GM19467 (cell line): ENCODE results near the gene CST7.

ENCODE experiments used
- ATAC-seq: cut with Tn5 transposase; IDR thresholded peaks from one replicate; pipeline ENCODE4 v1.9.1; 2021; ENCODE audit warnings: mild to moderate bottlenecking, moderate library complexity; ENCODE audit not compliant: unreplicated experiment

CST7 gene

DNA sequence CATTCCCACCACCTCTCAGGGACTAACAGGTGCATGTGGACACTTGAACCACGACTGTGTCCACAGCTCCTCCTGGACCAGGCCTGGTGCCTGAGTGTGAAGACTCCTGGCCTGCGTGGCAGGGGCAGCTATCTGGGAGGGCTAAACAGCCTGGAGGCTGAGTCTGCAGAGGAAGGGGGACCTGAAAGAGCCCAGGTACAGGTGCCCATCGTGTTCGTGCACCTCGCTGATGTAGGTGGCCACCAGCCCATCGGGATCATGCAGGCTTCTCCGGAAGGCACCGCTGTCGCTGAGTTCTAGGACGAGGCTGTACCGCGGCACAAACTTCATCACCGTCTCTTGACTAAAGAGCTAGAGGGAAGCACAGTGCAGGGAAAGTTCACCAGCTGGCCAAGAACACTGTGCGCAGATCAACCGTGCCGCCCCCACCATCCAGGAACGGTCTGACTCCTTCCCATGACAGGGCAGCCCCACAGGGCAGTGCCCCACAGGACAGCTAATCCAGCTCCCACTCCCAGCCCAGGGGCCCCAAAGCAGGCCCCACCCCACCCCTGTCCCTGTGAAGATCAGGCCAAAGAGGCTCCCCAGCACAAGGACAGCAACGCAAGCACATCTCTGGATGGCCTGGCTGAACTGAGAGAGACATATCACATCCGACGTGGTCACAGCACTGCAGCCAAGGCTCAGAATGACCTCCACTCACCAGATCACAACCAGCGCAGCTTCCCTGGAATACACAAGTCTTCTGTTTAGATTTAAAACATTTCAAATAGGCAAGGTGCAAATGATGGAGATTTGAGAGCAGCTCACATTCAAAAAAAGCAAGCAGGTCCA is 14.8 kb downstream of the CST7 start:
- no peak for ATAC-seq

DNA sequence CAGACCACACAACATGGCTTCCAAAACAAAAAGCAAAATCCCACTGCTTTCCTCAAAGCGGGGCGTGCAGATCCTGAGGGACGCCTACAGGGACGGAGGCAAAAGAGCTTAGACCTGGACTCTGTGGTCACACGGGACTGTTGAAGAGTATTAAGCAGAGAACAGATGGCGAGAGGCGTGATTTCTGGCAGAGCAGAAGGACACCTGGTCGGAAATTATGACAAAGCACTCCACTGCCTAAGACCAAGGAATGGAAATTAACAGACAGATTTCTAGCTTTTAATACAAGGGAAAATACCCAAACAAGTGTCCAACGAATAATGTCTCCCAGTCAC is 15.4 kb downstream of the CST7 start:
- no peak for ATAC-seq

DNA sequence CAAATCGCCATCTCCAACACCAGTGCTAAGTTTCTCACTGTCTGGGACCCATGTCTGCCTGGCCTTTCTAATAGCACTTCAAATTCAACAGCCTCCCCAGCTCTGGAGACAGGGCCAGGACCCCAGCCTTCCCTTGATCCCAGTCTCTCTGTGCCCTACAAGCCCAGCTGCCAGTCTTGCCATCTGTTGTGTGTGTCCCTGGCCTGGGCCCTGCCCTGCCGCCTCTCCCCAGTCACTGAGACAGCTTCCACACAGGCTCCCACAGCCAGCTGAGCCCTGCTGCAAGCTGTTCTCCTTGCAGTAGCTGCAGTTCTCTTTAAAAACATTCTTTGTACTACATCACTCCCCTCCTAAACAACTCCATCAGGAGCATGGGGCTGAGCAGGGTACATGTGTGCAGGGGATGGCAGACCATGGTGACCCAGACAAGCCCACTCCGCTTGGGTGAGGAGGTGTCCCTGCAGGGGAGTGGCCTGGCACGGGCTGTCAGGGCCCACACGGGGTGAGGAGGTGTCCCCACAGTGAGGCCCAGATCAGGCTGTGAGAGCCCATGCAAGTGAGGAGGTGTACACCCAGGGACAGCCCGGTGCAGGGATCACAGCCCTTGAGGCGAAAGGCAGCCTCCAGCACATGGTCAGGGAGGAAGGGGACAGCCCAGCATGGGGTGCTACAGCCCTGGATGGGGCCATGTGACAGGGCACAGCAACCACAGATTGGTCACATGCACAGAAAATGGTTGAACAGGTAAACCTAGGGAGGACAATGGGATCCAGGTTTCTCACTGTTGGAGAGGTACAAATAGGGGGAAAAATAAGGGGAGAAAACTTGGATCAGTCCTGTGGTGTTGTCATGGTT is 16.2 kb downstream of the CST7 start:
- no peak for ATAC-seq

GRCh38 chr20:24966317-24967012 is 17.4 kb downstream of the CST7 start:
- ATAC-seq: no peak

- ATAC-seq: no peak
Measured at GRCh38 chr20:24968278-24968800, 19.3 kb downstream of the CST7 start.

DNA sequence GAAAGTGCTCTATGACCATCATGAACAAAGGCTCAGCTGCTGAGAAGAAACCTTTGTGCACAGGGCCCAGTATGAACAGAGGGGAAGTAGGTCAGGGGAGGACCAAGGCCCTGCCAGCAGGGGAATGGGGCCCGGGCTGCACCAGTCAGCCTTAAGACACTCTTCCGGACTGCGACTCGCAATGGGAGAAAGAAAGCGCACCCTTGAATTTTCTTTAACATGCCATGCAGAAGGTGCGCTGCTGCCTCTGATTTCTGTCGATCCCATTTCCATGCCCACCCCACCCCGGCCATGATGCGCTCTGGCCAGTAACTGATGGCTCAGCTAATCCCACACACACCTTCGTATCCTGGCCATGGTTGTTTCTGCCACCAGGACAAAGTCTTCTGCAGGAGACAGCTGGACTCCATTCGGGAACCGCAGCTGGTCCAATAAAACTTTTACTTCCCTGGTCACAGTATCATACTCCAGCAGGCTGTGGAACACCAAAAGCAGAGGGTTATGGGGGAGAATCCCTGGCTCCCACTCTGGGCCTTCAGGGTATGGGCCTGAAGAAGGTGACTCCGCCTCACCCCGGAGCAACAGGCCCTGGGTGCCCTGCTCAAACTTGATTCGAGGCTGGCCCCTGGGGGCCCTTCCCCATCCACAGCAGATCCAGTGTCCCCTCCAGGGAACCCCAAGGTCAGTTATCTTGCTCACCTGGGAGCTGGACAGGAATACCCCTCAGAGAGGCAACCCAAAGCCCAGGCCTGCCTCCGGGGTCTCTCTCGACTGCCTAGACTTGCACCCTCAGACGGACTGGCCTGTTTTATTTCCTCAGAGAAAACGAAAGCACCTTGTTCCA is 20.3 kb downstream of the CST7 start:
- no peak for ATAC-seq

DNA sequence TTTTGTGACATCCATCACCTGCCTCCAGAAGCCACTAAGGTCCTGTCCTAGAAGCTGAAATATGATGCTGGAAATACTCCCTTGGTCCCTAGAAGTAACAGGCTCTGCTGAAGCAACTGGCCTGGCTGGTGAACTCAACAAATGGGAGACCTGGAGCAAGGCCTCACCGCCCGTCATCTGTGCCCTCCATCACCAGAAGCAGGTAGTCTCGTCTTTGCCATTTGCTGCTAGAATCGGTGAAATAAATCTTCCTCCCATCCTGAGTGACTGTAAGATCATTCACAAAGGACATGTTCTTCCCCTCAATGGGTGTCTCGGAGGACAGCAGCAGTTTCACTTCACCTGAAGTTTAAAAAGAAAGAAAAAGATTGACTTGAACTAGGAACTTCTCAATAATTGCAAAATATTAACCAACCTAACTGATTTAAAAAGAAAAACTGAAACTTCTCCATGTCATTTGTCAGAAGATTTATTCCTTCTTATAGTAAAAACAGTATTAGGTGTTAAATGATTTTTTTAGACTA is 21.0 kb downstream of the CST7 start:
- ATAC-seq: no peak

DNA sequence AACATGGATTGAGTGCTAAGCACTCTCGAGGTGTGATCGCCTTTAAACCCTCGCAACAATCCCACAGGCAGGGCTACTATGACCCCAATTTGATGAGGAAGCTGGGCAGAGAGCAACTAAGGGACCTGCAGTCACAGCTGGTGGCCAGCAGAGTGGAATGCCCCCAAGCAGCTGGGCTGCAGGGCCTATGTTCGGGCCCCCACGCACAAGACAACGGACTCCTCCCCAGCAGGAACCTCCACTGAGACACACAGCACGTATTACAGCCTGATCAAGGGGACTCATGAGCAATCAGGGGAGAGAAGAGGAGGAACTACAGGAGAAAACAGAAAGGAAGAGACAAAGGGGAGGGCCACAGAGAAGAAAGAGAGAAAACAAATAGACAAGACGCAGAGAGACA is 21.7 kb downstream of the CST7 start:
- ATAC-seq: no peak

- no peak for ATAC-seq
Measured at GRCh38 chr20:24971376-24972101, 22.5 kb downstream of the CST7 start.

GRCh38 chr20:24972341-24972740 is 23.3 kb downstream of the CST7 start:
- ATAC-seq: no peak

GRCh38 chr20:24977336-24977735 is 28.3 kb downstream of the CST7 start:
- no peak for ATAC-seq

- ATAC-seq: no peak
Measured at GRCh38 chr20:24977797-24978196, 28.7 kb downstream of the CST7 start.

GRCh38 chr20:24978513-24978912 is 29.4 kb downstream of the CST7 start:
- ATAC-seq: no peak

- ATAC-seq: no peak
Measured at GRCh38 chr20:24979036-24979960, 30.2 kb downstream of the CST7 start.

GRCh38 chr20:24980291-24981053 is 31.4 kb downstream of the CST7 start:
- ATAC-seq: no peak

GRCh38 chr20:24981282-24981681 is 32.2 kb downstream of the CST7 start:
- no peak for ATAC-seq

GRCh38 chr20:24981790-24982189 is 32.7 kb downstream of the CST7 start:
- ATAC-seq: no peak

DNA sequence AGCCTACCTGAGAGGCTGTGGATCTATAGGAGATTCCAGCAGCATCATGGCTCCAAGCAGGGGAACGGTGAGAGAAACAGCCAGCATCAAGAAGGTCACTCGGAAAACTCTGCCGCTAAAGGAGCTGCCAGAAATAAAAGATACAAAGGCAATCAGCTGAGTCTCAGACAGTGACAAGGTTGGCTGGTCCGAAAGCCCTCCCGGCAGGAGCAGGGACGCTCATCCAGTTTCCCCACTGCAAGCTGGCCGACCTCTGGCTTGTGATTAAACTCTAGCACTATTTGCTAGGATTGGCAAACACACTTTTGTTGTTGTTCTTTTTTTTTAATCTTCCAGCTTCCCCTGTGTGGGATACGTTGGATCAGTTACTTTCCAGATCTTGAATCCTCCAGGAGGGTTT is 34.8 kb downstream of the CST7 start:
- no peak for ATAC-seq
